ENCODE data around the gene SETD3.

SETD3 gene

DNA sequence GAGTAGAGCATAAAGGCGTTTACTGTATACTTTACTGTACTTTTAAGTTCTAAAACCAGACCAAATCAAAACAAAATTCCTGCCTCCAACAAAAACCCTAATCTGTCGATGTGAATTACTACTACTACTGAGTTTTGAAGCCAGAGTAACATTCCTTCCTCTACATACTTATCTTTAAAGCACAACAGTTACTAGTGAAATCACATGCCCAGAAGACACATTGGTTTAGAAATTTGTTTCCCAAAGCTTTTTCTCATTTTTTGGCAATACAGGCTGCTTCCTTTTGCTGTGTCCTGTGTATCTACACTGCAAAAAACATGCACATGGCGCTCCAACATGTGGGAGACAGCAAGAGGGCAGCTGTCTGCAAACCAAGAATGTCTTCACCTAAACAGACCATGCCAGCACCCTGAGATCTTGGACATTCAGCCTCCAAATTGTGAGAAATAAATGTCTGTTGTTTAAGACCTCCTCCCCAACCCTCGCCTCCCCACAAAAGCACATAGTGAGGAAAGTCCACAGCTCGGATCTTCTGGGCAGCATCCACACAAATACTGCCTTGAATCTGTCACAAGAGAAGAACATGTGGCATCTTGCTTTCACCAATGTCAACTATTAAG lies 21.1 kb downstream of the SETD3 start:
- DNase-seq (ENCODE audit: low spot score) = no peak

DNA sequence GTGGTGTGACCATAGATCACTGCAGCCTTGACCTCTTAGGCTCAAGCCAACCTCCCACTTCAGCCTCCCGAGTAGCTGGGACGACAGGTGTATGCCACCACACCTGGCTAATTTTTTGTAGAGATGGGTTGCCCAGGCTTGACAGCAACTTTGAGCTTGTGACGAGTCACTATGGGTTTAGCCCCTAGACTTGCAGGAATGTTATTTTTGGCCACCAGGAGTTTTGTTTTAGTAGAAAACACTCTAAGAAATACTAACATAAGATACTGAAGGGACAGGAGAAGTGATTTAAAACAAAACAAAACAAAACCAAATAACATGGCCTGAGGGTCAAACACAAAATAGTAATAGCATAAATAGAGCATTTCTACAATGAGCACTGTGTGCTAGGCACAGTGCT lies 26.4 kb downstream of the SETD3 start:
- DNase-seq (ENCODE audit: low spot score) = no peak

DNA sequence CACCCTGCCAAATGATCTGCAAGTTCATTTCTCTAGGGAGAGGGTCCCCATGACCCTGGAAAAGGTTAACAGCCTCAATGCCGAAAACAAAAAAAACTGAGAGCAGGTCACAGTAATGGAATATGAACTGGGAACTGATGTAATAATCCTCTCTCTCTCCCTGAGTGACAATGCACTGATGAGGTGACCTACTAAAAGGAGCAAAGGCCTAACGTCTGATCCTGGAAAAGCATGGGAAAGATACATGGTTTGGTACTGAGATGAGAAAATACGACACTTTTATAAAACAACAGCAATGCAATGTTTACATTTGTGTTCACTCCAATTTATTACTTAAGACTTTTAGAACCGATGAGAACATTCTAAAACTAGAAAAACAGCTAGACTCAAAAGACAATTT lies 27.7 kb downstream of the SETD3 start:
- DNase-seq (ENCODE audit: low spot score) = no peak

DNA sequence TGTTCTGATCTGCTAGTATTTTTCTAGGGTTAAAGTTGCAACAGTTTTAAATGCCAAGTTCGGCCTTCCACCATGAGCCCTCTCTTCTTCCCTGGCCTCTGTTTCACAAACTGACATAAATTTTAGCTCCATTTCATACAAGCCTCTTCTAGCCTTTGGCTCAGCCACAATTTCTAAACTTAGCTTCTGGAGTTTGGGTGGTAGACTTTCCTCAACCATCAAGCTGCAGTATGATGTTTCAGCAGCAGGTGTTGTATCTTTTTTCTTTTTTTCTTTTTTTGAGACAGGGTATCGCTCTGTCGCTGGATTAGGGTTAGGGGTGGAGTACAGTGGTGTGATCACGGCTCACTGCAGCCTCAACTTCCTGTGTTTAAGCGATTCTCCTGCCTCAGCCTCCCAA lies 29.4 kb downstream of the SETD3 start:
- no peak for DNase-seq (ENCODE audit: low spot score)

DNA sequence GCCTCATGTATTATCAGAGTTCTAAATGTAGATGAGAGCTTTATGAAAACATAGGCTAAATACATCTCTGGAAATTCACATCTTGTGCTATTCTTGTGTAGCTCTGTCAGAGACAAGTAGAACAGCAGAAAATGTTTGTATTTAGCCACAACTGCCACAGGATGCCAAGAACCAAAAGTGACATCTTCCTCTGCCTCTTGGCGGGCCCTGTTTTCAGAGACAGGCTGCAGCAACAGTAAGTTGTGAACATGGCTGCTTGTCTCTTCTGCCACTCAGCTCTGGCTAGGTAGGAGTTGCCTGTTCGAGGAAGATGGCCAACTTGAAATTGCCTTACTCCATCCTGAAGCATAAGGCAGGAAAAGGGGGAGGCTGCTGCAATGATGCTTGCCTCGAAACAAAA lies 30.4 kb downstream of the SETD3 start:
- no peak for DNase-seq (ENCODE audit: low spot score)

DNA sequence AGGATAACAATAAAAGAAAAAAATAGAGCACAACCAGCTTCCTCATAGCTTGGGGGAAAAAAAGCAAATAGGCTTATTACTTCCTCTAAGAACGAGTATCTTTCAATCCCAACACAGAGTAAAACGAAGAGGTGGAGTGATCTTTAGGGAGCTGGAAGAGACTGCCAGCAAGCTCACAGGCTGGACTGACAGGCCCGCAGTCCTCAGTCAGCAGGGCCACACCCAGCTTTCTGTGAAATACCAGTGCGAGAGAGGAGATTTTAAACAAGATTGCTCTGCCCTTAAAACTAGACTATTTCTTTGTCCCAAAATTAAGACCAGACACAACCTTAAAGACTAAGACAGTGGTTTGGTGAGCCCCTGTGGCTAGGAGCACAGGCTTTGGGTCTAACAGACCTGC lies 32.9 kb downstream of the SETD3 start:
- DNase-seq (ENCODE audit: low spot score) = no peak

DNA sequence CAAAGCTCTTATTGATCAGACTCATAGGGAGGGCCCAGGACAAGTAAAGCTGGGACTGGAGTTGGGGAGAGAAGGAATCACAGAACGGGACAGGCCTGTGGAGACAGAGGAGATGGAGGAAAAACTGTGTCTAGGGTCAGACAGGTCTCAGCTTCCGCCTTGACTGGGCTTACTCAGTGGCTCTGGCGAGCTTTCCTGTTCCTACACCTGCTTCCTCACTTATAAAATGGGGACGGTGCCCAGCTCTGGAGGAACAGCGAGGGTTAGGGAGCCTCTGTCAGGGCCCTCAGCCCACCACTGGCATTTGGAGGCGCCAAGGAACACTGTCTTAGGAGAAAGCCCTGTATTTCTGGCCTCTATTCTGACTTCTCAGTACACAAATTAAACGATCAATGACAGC lies 34.7 kb downstream of the SETD3 start:
- no peak for DNase-seq (ENCODE audit: low spot score)

DNA sequence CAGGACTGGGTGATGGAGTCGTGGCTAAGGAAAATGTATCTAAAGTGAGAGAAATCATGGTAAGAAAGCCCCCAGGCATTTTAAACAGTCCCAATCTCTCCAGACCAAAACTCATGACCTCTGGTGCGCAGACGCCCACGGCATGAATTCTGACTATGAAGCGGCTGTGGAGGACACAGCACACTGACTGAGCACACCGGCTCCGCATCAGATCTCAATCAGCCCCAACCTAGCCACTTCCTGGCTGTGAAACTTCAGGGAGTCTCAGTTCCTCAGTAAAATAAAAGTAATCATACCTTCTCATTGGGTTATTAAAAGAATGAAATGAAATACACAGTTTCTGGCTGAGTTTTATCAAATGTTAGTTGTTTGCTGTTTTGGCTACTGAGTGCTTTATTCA lies 38.7 kb downstream of the SETD3 start:
- DNase-seq (ENCODE audit: low spot score) = no peak

DNA sequence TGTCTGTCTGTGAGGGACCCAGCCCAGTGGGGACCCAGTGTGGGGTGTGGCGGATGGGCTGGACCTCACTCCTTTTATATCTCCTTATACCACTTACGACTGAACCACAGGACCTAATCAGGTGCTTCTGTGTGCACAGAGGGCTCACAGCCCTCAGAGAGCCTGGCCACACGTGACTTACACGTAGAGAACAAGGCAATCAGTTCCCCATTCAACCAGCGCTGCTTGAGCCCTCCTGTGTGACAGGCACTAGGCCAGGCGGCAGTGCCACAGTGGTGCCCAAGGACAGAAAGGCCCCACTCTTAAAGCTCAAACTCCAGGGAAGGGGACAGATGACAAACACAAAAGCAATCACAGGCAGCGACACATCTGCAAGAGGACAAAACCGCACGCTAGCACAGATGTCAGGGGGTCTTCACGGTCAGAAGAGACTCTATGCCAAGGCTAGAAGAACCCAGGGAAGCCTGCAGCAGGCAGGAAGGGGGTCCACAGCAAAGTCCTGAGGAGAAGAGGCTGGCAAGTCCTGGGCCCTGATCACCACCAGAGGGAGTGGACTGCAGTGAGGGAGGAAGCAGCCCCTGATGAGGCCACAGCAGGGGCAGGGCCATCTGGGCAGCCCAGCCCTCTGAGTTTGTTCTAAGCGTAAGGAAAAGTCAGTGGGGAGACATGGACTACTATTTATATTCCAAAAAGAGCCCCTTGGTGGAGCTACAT lies 39.3 kb downstream of the SETD3 start:
- DNase-seq (ENCODE audit: low spot score) = no peak

DNA sequence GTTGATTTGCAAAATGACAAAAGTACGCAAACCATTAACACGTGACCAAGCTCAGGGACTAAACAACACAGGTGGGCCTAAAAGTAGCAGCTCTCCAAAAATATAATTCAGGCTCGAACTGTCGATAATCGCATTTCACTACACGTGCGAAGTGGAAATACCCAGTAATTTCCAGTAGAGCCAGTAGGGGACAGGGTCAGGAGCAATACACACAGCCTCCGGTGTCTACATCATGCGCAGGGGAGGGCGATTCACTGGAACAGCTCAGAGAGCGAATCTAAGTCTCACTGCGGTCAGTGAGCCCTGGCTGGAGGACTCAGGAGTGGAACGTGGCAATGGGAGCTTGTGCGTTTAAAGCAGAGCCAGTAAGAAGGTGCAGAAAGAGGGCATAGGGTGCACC lies 40.4 kb downstream of the SETD3 start:
- DNase-seq (ENCODE audit: low spot score) = no peak

DNA sequence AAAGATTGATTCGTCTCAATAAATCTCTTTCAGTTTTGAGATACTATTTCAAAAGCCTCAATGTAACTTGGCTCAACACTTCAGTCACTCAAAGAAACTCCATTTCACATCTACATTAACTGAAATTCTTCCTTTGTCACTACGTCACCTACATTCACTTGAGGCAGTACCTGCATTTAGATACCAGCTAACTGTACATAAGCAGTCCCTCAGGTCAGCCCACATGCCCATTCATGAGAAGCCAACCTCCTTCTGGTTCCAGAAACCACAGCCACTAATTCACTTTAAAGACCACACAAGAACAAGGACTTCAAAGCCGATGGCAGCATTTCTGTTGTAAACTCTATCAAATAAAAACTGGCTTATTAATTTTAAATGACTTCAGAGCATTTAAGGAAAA lies 43.0 kb downstream of the SETD3 start:
- DNase-seq (ENCODE audit: low spot score) = no peak

DNA sequence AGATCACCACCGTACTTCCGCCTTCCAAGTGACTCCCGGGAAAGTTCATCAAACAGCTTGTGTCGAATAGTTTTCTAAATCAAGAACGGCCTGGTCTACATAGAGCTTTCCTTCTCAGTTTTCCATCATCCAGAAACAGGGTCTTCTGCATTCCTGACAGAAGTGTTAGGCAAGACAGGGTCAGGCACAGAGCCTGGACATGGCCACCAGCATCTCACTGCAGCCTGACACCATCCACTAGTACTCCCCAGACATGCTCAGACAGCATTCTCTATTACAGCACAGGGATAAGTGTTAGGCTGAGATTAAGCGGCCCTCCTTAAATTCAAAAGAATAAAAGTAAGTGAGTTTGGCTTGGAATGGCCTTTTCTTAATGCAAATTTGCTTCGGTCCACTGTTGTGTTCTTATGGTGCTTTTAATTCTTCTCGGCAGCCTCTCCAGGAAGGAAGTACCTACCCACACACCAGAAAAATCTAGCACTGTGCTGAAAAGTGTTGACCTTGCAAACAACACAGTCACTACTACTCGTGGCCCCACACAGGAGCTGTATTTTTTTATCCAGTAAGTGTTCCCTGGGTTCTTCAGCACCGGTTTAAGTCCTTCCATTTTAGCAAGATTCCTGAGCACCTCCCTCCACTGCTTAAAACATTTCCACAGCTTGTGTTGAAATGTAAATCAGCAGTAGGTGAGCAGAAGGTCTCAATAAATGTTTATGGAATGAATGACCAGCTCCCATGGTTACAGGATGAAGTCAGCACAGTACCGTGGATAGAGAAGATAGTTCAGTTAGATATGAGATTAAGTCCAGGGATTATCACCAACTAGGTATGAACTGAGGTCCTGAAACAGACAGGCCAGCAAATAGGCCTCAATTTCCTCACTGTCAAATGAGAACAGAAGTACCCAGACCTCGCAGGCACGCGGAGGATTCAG lies 44.1 kb downstream of the SETD3 start:
- DNase-seq (ENCODE audit: low spot score) = peak; percentile 14

DNA sequence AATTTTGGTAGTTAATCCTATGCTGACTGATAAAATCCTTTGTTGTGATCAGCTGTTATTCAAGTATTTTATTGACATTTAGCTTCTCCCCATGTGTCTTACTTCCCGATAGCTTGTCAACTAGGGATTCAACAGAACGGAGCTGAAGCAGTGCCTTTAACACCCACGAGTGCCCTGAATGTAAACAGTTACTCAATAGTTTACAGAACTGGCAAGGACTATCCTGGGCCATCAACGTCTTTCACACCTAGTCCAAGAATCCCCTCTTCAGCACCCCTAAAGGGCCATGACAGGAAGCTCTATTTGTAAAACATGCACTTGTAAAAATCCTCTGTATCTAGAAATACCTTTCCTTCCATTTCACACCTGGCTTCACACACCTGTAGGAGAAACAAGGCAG lies 45.3 kb downstream of the SETD3 start:
- no peak for DNase-seq (ENCODE audit: low spot score)

DNA sequence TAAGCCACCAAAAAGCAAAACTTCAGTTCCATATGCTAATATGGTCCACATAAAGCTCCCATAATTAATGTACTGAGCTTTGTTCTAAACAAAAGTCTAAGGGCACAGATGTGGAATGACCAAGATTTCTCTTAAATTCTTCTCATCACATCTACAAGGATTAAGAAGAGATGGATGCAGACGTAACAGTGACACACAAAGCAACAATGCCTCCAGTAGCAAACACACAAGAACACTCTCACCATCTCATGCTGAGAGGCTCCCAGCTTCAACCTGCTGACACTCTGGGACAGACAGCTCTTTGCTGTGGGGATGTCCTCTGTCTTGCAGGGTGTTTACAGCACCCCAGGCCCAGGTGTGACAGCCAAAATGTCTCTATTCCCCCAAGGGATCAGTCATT lies 48.2 kb downstream of the SETD3 start:
- no peak for DNase-seq (ENCODE audit: low spot score)

DNA sequence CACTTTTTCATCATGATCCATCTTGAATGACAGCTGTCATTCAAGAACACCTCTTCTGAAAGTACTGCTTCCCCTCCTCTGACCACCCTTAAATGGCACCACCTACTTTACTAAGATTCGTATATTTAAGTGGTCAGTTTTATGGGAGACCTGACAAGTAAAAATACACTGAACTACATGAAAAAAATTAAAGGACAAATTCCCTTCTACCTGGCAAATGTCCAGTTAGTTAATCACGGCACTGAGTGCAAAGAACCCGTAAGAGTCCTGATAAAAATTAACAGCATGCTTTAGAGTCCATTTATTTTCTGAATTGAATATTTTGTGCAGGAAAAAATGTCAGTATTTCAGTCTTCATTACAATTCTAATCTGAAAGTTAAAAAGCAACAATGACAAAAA lies 48.7 kb downstream of the SETD3 start:
- DNase-seq (ENCODE audit: low spot score) = no peak

DNA sequence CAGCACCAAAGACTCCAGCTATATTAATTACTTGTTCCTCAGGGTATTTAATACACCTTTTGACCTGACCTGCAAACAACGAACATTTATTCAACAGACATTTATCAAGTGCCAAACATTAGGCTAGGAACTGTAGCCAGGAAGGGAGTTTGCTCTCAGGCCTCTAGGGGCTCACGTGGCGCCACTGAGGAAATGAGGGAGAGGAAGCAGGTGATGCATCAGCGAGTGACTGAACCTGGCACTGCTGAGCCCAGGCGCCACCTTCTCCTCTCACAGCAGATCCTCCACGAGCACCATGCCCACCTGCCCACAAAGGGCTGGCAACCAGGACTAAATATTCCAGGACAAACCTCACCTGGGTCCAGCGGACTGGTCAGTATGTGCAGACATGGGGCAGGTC lies 50.2 kb downstream of the SETD3 start:
- DNase-seq (ENCODE audit: low spot score) = peak; percentile 18

DNA sequence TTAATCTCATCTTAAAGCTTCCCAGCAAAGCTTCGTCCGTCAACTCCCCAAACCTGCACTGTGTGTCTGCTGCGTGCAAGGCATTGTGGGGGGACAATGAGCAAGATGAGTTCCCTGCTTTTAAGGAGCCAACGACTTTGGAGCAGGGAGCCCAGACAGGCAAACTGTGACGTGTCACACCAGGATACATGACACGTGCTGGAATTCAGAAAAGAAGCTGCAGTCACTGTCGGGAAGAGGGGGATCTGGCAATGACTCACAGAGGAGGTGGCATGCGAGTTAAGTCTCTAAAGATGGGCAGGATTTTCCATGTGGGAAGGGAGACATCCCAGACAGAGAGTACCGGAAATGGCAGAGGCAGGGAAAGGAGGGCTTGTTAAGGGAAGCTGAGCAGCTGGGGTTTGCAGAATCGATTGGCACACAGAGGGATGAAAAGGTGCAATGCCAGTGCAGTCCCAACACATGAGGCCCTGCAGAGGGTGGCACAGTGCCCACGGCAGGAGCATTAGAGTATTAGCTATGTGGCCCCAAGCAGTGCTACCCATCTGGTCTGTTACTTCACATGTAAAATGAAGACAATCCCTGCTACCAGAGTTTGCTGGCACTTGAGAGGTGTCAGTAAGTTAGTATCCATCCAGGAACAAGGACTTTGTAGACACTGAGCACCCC lies 52.9 kb downstream of the SETD3 start:
- no peak for DNase-seq (ENCODE audit: low spot score)

DNA sequence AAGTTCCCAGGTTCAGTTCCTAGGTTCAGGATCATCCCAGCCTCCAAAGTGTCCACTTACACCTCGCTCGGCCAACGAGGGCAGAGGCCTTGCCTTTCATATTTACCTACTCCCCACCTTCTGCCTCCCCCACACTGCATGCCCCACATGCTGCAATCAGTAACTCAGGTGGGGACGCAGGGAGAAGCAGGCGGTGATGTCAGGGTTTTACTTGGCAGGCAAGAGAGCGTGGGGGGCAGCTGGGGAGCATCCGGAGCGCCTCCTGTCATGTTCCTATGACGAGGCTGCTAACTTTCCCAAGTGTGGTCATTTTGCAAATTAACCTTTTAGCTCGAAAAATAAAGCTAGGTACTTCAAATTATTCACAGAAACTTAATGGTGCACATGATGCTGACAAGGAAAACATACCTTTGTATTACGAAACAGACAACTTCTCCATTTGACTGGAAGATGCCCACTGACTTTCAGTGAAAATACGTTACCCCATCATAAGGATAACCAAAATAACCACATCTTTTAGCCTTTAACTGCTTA lies 53.8 kb downstream of the SETD3 start:
- no peak for DNase-seq (ENCODE audit: low spot score)

DNA sequence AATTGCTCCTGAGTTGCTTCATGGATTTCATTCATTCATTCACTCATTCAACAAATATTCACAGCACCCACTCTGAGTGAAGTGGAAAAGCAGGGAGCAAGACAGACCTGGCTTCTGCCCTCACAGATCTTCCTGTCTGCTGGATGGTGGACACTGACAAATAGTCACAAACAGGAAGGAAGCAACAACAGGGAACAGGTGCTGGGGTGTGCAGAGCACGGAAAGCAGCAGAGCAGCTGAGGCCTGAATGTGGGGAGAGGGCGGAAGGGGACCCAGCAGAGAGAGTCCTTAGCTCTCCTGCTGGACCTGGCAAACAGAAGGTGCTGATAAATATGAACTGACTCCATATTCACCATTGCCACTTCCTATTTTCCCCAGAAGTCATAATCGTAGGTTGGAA lies 54.4 kb downstream of the SETD3 start:
- no peak for DNase-seq (ENCODE audit: low spot score)

DNA sequence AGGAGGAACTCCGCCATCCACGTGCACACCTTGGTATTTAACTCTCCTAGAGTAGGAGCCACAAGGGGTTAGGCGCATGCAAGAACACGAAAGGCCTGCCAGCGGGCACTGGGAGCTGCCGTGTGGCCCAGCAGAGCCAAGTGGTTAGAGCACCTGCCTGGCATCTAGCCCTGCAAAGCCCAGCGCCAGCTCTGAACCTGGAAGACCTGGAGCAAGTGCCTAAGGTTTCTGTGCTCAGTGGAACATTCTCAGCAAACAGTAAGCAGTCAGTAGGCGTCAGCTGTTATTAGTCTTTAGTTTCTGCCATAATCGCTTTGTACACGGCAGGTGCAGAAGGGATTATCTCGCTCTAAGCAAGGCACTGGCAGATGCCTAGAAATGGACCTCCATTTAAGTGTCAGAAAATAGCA lies 55.4 kb downstream of the SETD3 start:
- no peak for DNase-seq (ENCODE audit: low spot score)

DNA sequence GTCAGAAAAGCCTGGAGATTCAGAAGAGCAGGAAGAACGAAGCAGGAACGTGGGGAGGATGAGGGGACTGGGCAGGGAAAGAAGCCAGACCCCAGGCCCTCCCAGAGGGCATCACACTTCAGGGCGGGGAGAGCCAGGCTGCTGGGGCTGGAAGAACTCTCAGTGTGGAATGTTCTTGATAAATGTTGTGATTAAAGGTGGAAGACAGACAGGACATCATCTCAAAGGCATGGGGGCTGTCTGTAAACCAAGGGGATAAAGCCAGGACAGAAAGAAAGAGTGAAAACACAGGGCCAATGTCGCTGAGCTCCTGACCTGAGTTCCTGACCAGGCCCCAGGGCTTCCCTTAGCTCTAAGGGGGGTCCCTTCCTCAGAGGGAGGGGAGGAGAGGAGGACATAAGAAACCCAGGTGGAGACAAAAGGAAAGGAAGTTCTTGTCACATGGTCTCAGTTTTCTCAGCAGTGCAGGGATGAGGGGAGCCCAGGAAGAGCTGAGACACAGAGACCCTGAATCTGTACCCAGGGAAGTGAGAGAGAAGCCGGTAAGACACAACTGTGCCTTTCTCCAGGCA lies 56.3 kb downstream of the SETD3 start:
- DNase-seq (ENCODE audit: low spot score) = no peak

DNA sequence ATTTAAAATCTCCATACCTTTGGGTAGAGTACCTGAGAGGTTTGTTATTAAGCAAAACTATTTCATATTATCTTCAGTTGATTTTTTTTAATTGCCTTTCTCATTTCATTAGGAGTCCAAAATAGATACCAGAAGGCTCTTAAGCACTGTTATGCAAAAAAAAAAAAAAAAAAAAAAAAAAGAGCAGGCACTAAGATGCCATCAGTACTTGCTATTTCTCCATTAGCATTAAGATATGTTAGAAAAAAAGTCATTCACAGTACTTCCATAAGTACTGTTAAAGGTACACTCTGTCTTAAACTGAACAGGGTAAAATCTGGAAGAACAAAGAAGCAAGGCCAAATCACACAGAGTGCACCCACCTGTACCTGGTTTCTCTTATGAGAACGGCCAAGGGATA lies 57.2 kb downstream of the SETD3 start:
- DNase-seq (ENCODE audit: low spot score) = no peak
